Neuronal stem cell (in vitro differentiated cells): ENCODE results near the gene PCBP3.

Experiments used
- DNase-seq: peaks from one replicate; pipeline ENCODE4 v3.0.0-alpha.2; 2013; ENCODE audit warnings: low spot score
- H2AFZ ChIP-seq: one replicate; pipeline ENCODE4 v1.6.1; 2013; ENCODE audit warnings: mild to moderate bottlenecking, low read length, inconsistent platforms
- H2AK5ac ChIP-seq: 2 replicates; pipeline ENCODE4 v1.6.1; 2013; ENCODE audit warnings: low read depth, mild to moderate bottlenecking, inconsistent platforms, low read length, moderate library complexity, mixed read lengths
- H2BK120ac ChIP-seq: 2 replicates; pipeline ENCODE4 v1.6.1; 2013; ENCODE audit warnings: low read depth, mild to moderate bottlenecking, inconsistent platforms, low read length, moderate library complexity, mixed read lengths
- H2BK12ac ChIP-seq: one replicate; pipeline ENCODE4 v1.6.1; 2013; ENCODE audit warnings: low read length, inconsistent platforms
- H2BK15ac ChIP-seq: 2 replicates; pipeline ENCODE4 v1.6.1; 2013; ENCODE audit warnings: mild to moderate bottlenecking, low read length, inconsistent platforms, mixed read lengths
- H2BK5ac ChIP-seq: one replicate; pipeline ENCODE4 v1.6.1; 2013; ENCODE audit warnings: inconsistent platforms, mild to moderate bottlenecking, low read length, moderate library complexity
- H3K14ac ChIP-seq: one replicate; pipeline ENCODE4 v1.6.1; 2013; ENCODE audit warnings: low read length, inconsistent platforms
- H3K18ac ChIP-seq: 2 replicates; pipeline ENCODE4 v1.6.1; 2013; ENCODE audit warnings: low read length, inconsistent platforms
- H3K23ac ChIP-seq: 2 replicates; pipeline ENCODE4 v1.6.1; 2013; ENCODE audit warnings: low read depth, mild to moderate bottlenecking, mixed read lengths, low read length, inconsistent platforms; ENCODE audit not compliant: poor library complexity
- H3K27ac ChIP-seq: replicated peaks from 3 replicates; pipeline ENCODE4 v1.5.1; 2013; ENCODE audit warnings: low read length, inconsistent platforms
- H3K27me3 ChIP-seq, 3 experiments: 2 replicates each; pipeline ENCODE4 v1.6.1; 2013; ENCODE audit warnings: low read length in 3 of 3, mild to moderate bottlenecking in 2 of 3, inconsistent platforms in 1 of 3, low read depth in 1 of 3, mixed read lengths in 1 of 3, moderate library complexity in 1 of 3; ENCODE audit not compliant: control insufficient read depth in 3 of 3, insufficient read depth in 3 of 3
- H3K36me3 ChIP-seq, 2 donors: replicated peaks in 1 of 2; 2 replicates each; pipeline ENCODE4 v1.6.1; 2013; ENCODE audit warnings: low read length in 2 of 2; ENCODE audit not compliant: control insufficient read depth in 2 of 2, insufficient read depth in 2 of 2
- H3K4ac ChIP-seq: 2 replicates; pipeline ENCODE4 v1.6.1; 2013; ENCODE audit warnings: inconsistent platforms, mild to moderate bottlenecking, low read length, moderate library complexity
- H3K4me1 ChIP-seq, 2 donors: 1 replicate in 1 of 2; 2 replicates in 1 of 2; pipeline ENCODE4 v1.6.1; 2013; ENCODE audit warnings: low read length in 2 of 2, low read depth in 1 of 2; ENCODE audit not compliant: control insufficient read depth in 2 of 2, insufficient read depth in 1 of 2
- H3K4me2 ChIP-seq: one replicate; pipeline ENCODE4 v1.6.1; 2013; ENCODE audit warnings: mild to moderate bottlenecking, low read length, inconsistent platforms; ENCODE audit not compliant: insufficient read depth, poor library complexity, severe bottlenecking
- H3K4me3 ChIP-seq, 2 donors: 2 replicates each; pipeline ENCODE4 v1.5.1; 2013; ENCODE audit warnings: low read length in 2 of 2, mild to moderate bottlenecking in 2 of 2, inconsistent platforms in 1 of 2, moderate library complexity in 1 of 2
- H3K79me1 ChIP-seq: one replicate; pipeline ENCODE4 v1.6.1; 2013; ENCODE audit warnings: low read depth, mild to moderate bottlenecking, inconsistent platforms, low read length, moderate library complexity
- H3K9ac ChIP-seq: one replicate; pipeline ENCODE4 v1.6.1; 2013; ENCODE audit warnings: mild to moderate bottlenecking, low read depth, low read length, inconsistent platforms; ENCODE audit not compliant: poor library complexity
- H3K9me3 ChIP-seq, 2 donors: replicated peaks in 1 of 2; 2 replicates each; pipeline versions ENCODE3 to v1.6.1; 2013; ENCODE audit warnings: low read length in 2 of 2, mild to moderate bottlenecking in 2 of 2, inconsistent platforms in 1 of 2, low read depth in 1 of 2, mixed read lengths in 1 of 2, moderate library complexity in 1 of 2; ENCODE audit not compliant: control insufficient read depth in 2 of 2, insufficient read depth in 1 of 2
- H4K8ac ChIP-seq: one replicate; pipeline ENCODE4 v1.6.1; 2013; ENCODE audit warnings: low read depth, mild to moderate bottlenecking, inconsistent platforms, low read length, moderate library complexity
- H4K91ac ChIP-seq: one replicate; pipeline ENCODE4 v1.6.1; 2013; ENCODE audit warnings: low read length, low read depth, mild to moderate bottlenecking, inconsistent platforms; ENCODE audit not compliant: poor library complexity
- WGBS, 2 donors: extraction: QIAGEN DNeasy Blood & Tissue Kit; methylation state at CpG; one replicate each; pipeline ENCODE4 v1.1.7; 2013; ENCODE audit warnings: missing lambda C conversion rate in 2 of 2, mixed read lengths in 1 of 2; ENCODE audit not compliant: insufficient read length in 2 of 2, insufficient replicate concordance in 1 of 2; ENCODE audit errors: extremely low coverage in 2 of 2; 5-methylcytosine and 5-hydroxymethylcytosine counted together

Gene PCBP3

DNA sequence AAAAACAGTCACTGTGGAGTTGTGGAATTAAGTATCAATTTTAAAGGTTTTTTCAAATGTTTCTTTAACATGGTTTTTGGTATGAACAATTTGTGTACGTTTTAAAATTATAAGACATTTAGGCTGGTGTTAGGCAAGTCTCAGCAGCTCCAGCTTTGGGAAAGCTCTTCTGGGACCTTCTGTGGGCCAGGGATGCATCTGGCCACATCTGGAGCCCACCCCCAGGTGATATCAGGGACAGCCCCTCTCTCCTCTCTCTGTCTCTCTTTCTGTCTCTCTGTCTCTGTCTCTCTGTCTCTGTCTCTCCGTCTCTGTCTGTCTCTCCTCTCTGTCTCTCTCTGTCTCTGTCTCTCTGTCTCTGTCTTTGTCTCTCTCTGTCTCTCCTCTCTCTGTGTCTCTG is 336.7 kb downstream of the PCBP3 start:
- Histone ChIP-seq H2BK5ac (no peak overlapping the region), H3K79me1 (peaks cover 5% of the 10 kb centered on the region), H3K23ac (no peak overlapping the region), H3K36me3 (peaks cover 0 to 13% of the 10 kb centered on the region in 2 donors), H3K4me2 (no peak overlapping the region), H3K4me3 (no peak overlapping the region), H2AK5ac (no peak overlapping the region), H2BK120ac (no peak overlapping the region), H4K8ac (no peak overlapping the region), H3K27ac (no peak overlapping the region), H3K27me3 (peaks cover 0 to 30% (median 0%) of the 10 kb centered on the region in 3 experiments), H3K9me3 (no peaks in the 10 kb centered on the region), H3K14ac (no peak overlapping the region), H4K91ac (no peak overlapping the region), H2AFZ (no peak overlapping the region), H3K4me1 (peaks cover 8 to 15% of the 10 kb centered on the region in 2 donors), H3K4ac (no peak overlapping the region), H3K18ac (no peak overlapping the region), H3K9ac (no peak overlapping the region), H2BK15ac (no peak overlapping the region), H2BK12ac (no peak overlapping the region)
- DNase-seq, result no peak
- WGBS, 2 donors, result no CpG with 5 or more reads among the region's 2 CpGs

DNA sequence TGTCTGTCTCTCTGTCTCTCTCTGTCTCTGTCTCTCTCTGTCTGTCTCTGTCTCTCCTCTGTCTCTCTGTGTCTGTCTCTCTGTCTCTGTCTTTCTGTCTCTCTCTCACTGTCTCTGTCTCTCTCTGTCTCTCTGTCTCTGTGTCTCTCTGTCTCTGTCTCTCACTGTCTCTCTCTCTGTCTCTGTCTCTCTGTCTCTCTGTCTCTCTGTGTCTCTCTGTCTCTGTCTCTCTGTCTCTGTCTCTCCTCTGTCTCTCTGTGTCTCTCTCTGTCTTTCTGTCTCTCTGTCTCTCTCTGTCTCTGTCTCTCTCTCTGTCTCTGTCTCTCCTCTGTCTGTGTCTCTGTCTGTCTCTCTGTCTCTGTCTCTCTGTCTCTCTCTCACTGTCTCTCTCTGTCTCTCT is 337.2 kb downstream of the PCBP3 start:
- no peak overlapping the region for H3K4ac ChIP-seq
- no peak overlapping the region for H3K9ac ChIP-seq
- no peak overlapping the region for H3K4me3 ChIP-seq
- no peak for DNase-seq
- H3K36me3 ChIP-seq, result peaks cover 0 to 17% of the 10 kb centered on the region in 2 donors
- H2BK15ac ChIP-seq, result no peak overlapping the region
- H4K8ac ChIP-seq, result no peak overlapping the region
- no peak overlapping the region for H2AK5ac ChIP-seq
- peak overlapping the region; percentile 67 for H3K4me2 ChIP-seq
- H3K27ac ChIP-seq, result no peak overlapping the region
- no peak overlapping the region for H2BK12ac ChIP-seq
- H3K23ac ChIP-seq, result no peak overlapping the region
- H3K9me3 ChIP-seq, result no peaks in the 10 kb centered on the region
- peaks cover 5% of the 10 kb centered on the region for H3K79me1 ChIP-seq
- peak overlapping the region; percentile 90 for H2AFZ ChIP-seq
- no peak overlapping the region for H3K14ac ChIP-seq
- peaks cover 0 to 28% (median 0%) of the 10 kb centered on the region in 3 experiments for H3K27me3 ChIP-seq
- H3K4me1 ChIP-seq, result peaks cover 8 to 15% of the 10 kb centered on the region in 2 donors
- H4K91ac ChIP-seq, result no peak overlapping the region
- H2BK5ac ChIP-seq, result no peak overlapping the region
- H2BK120ac ChIP-seq, result no peak overlapping the region
- H3K18ac ChIP-seq, result no peak overlapping the region

DNA sequence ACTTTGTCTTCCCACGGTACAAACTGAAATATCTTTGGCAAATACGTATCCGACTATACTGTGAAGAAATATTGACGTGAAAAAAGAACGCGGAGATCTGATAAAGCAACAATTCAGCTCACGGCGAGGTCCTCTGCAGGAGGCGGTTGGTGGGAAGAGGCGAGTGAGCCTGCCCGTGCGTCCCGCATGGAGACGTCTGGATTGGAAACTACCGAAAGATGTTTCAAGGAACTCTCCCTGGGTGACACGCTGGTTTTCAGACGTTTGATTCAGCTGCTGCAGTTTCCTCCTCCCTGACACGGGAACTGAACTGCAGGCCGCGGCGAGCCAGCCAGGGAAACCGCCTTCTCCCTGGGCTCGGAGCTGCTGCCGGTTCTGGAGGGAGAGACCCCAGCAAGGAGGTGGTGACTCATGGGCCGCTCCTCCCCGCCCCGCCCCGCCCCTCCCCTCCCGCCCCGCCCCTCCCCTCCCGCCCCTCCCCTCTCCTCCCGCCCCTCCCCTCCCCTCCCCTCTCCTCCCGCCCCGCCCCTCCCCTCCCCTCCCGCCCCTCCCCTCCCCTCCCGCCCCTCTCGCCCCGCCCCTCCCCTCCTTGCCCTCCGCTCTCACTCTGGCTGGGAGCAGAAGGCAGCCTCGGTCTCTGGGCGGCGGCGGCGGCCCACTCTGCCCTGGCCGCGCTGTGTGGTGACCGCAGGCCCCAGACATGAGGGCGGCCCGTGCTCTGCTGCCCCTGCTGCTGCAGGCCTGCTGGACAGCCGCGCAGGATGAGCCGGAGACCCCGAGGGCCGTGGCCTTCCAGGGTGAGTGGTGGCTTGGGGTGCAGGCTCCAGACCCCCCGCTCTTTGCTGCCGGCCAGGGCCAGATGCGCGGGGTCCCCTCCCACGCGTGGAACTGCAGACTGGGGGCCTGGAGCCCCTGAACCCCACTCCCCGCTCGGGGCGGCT is 337.9 kb downstream of the PCBP3 start, which contains the start of gene COL6A1:
Gene COL6A1 (plus strand): TSS at position 620 of the 941 bp plus-strand sequence. CDS start 81 bp downstream, at position 701.
- peaks cover 5% of the 10 kb centered on the region for H3K79me1 ChIP-seq
- H3K9ac ChIP-seq, result peak within 1 kb of the TSS; percentile 99
- H2BK12ac ChIP-seq, result peak within 1 kb of the TSS; percentile 24
- H3K4me2 ChIP-seq, result peak within 1 kb of the TSS; percentile 93
- H3K27me3 ChIP-seq, result peaks cover 0 to 24% (median 0%) of the 10 kb centered on the region in 3 experiments
- H2BK5ac ChIP-seq, result no peak within 1 kb of the TSS
- H3K27ac ChIP-seq, result peak within 1 kb of the TSS; percentile 85
- peak within 1 kb of the TSS; percentile 88 to 90 for H3K4me3 ChIP-seq
- peak within 1 kb of the TSS; percentile 66 for H2AK5ac ChIP-seq
- H3K18ac ChIP-seq, result peak within 1 kb of the TSS; percentile 92
- no peak within 1 kb of the TSS for H4K91ac ChIP-seq
- H4K8ac ChIP-seq, result no peak within 1 kb of the TSS
- WGBS, 2 donors, result no CpG with 5 or more reads among the region's 63 CpGs
- H3K4ac ChIP-seq, result peak within 1 kb of the TSS; percentile 93
- peak within 1 kb of the TSS; percentile 83 for H2BK120ac ChIP-seq
- H3K14ac ChIP-seq, result peak within 1 kb of the TSS; percentile 94
- no peaks in the 10 kb centered on the region for H3K9me3 ChIP-seq
- peak within 1 kb of the TSS; percentile 94 for H2AFZ ChIP-seq
- peak within 1 kb of the TSS; percentile 99 for H2BK15ac ChIP-seq
- peaks cover 0 to 22% of the 10 kb centered on the region in 2 donors for H3K36me3 ChIP-seq
- DNase-seq, result peak; percentile 82
- peaks cover 8 to 15% of the 10 kb centered on the region in 2 donors for H3K4me1 ChIP-seq
- peak within 1 kb of the TSS; percentile 75 for H3K23ac ChIP-seq

DNA sequence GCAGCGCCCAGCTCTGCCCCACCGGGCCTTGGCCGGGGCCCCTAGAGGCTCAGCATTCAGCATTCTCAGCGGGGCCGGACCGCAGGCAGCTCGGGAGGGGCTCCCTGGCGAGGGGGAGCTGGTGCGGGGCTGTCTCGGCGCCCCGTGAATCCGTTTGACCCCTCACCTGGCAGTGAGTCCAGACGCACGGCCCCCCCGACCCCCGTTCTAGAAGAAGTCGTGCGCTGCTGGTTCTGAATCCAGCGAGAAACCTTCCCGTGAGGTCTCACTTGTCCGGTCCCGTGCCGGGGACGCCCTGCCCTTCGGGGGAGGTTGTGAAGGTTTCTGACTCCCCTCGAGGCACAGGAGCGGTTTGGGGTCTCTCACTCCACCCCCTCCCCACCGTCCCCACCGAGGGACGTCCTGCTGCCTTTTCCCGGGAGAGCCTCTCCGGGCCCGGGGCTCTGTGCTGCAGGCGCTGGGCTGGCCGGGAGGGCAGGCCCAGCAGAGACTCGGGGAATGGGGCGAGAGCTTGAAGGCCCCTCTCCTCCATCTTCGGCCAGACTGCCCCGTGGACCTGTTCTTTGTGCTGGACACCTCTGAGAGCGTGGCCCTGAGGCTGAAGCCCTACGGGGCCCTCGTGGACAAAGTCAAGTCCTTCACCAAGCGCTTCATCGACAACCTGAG is 338.7 kb downstream of the PCBP3 start:
- Histone ChIP-seq H2BK5ac (no peak overlapping the region), H3K23ac (peak overlapping the region; percentile 75), H3K4me2 (peak overlapping the region; percentile 93), H2BK12ac (peak overlapping the region; percentile 24), H3K27ac (peak overlapping the region; percentile 58), H3K36me3 (peaks cover 2 to 29% of the 10 kb centered on the region in 2 donors), H4K91ac (no peak overlapping the region), H2BK15ac (peak overlapping the region; percentile 99), H3K9ac (peak overlapping the region; percentile 99), H3K9me3 (no peaks in the 10 kb centered on the region), H3K18ac (peak overlapping the region; percentile 92), H2BK120ac (peak overlapping the region; percentile 83), H3K27me3 (peaks cover 0 to 17% (median 0%) of the 10 kb centered on the region in 3 experiments), H3K4ac (peak overlapping the region; percentile 93), H3K4me1 (peaks cover 8 to 14% of the 10 kb centered on the region in 2 donors), H3K14ac (peak overlapping the region; percentile 84), H4K8ac (no peak overlapping the region), H3K79me1 (peaks cover 5% of the 10 kb centered on the region), H2AFZ (peak overlapping the region; percentile 94), H3K4me3 (peak overlapping the region; percentile 88 to 90), H2AK5ac (peak overlapping the region; percentile 66)
- no peak for DNase-seq
- WGBS, 2 donors, result no CpG with 5 or more reads among the region's 45 CpGs
